Prostate gland (tissue), 2 donors: ENCODE measurements around the gene LST1.

Experiments used
- CTCF ChIP-seq, 4 experiments: fragments of 200-600 bp in 2 of 4; fragments of 450-650 bp in 2 of 4; sonication (generic) in 2 of 4; IDR thresholded peaks; 1 replicate in 3 of 4; 2 replicates in 1 of 4; pipeline ENCODE4 v1.5.1; 2016 to 2019; ENCODE audit warnings: antibody characterized with exemption in 4 of 4, mild to moderate bottlenecking in 2 of 4, moderate library complexity in 2 of 4
- POLR2AphosphoS5 ChIP-seq: sonication (generic); formaldehyde crosslinking; IDR thresholded peaks from one replicate; pipeline ENCODE4 v1.6.1; 2017; ENCODE audit warnings: antibody characterized with exemption

DNA sequence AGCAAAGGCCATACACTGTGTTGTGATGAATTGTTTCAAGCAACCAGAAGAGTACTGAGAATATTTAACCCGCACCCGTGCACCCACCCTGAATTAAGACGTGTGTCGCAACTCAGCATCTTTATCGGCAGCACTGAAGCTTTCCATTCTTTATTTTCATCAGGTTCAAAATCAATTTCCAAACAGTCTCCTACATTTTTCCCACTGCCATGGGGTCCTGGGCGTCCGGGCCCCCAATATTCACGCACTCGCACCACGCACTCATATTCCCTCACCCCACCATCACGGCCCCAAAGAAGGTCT is 5.7 kb upstream of the LST1 start:
- TF ChIP-seq CTCF (IDR thresholded peaks at IDR 0.05) (no peak), POLR2AphosphoS5 (no peak)
